Fibroblast of mammary gland (primary cell): ENCODE data around the gene VRK3.
A peak's percentile ranks its signal among the peaks of the same experiment; 100 is the strongest.
"Not testable (repeated sequence)": the region's sequence is repeated elsewhere in the genome, so short reads cannot be mapped to it uniquely, and the experiment has no call there.

Source experiments
- DNase-seq: peaks from one replicate; pipeline ENCODE4 v3.0.0-alpha.2; 2010; ENCODE audit warnings: low read depth
- H3K4me3 ChIP-seq: 2 replicates; pipeline ENCODE4 v1.5.1; 2011; ENCODE audit warnings: low read depth, mild to moderate bottlenecking, low read length, moderate library complexity; ENCODE audit not compliant: control insufficient read depth
- CTCF ChIP-seq: conservative IDR thresholded peaks from 2 replicates; pipeline ENCODE4 v1.5.1; 2011; ENCODE audit warnings: low read depth, low read length, inconsistent platforms; ENCODE audit not compliant: control insufficient read depth, insufficient read depth

VRK3 gene

GRCh38 chr19:50058425-50058824 lies 33.3 kb upstream of the VRK3 start:
- H3K4me3 ChIP-seq: no peak overlapping the region
- TF ChIP-seq CTCF: no peak
- DNase-seq: no peak

DNA sequence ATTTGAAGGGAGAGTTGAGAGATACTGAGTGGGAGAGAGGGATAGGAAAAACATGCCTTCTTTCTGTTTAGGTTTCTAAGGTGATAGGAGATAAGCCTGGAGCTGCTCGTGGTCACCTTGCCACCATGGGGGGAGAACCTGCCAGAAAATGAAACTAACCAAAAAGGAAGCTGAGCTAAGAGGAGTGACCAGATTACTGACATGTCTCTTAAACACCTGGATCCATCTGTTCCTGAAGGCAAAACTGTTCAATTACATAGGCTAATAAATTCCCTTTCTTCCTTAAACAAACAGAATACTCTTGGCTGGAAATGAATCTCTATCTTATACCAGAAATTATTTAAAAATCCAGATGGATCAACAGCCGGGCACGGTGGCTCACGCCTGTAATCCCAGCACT lies 27.9 kb upstream of the VRK3 start:
- H3K4me3 ChIP-seq: no peak overlapping the region
- no peak for TF ChIP-seq CTCF
- no peak for DNase-seq

DNA sequence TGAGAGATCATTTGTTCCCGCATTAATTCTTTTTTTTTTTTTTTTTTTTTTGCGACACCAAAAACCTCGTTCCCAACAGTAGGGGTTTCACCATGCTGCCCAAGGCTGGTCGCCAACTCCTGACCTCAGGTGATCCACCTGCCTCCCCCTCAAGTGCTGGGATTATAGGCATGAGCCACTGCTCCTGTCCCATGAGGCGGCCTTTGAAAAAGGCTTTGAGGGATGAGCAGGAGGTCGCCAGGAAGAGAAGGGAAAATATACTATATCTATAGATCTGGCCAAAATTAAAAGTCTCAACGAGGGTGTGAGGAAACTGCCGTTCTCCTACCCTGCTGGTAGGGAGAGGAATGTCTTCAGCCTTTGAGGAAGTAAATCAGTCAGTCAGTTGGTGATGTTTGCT lies 26.8 kb upstream of the VRK3 start:
- DNase-seq: no peak
- H3K4me3 ChIP-seq: no peak overlapping the region
- no peak for TF ChIP-seq CTCF

GRCh38 chr19:50051228-50051895 lies 26.2 kb upstream of the VRK3 start:
- not testable (repeated sequence) for DNase-seq, H3K4me3 ChIP-seq

DNA sequence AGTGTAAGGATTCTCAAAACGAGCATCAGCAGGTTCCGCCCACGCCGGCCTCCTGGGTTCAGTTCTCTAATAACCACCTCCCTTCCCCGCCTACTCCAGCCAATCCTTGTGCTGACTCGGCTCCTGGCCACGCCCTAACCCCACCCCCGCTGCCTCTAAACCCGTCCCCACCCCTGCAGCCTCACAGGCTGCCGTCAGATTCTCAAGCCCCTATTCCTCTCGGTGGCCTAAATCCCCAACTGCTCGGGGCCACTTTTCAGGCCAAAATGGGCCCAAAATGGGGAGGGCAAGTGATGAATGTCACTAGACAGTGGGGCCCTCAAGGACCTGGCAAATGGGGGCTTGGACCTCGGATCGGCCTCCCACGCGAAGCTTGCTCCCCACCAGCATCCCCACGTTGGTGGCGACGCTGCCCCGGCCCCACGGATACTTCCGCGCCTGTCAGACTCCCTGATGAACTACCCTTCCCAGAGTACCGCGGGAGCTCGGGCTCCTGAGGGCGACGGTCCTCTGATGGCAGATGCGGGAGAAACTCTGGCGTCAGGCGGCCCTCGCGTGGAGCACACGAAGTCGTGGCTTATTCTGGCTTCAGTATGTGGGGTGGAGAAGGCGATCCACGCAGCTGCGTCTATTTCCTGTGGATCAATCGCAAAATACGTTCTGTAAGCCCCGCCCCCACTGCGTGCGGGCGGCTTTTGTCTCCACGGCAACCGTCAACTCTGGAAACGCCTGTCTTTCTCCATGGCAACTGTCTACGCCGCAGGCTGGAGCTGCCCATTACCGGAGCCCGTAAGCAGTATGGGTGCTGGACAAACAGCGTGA lies 25.4 kb upstream of the VRK3 start:
- no peak for TF ChIP-seq CTCF
- H3K4me3 ChIP-seq: no peak overlapping the region
- DNase-seq: no peak

DNA sequence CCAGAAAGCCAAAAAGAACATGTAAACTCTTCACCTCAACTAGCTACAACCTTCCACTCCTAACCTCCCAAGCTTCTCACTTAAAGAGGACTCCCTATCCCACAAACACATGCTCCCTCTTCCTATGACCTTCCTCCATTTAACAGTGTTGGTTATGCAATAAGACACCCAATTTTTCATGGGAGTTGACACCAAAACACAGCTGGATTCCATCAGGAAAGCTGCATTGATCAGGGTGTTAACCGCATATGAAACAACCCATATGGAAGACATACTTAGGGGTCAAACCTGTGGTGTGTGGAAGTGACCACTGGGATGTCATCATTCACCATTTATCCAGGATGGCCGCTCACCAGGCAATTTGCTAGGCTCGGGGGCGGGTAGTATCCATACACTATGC lies 22.5 kb upstream of the VRK3 start:
- DNase-seq: no peak
- TF ChIP-seq CTCF: no peak
- no peak overlapping the region for H3K4me3 ChIP-seq

DNA sequence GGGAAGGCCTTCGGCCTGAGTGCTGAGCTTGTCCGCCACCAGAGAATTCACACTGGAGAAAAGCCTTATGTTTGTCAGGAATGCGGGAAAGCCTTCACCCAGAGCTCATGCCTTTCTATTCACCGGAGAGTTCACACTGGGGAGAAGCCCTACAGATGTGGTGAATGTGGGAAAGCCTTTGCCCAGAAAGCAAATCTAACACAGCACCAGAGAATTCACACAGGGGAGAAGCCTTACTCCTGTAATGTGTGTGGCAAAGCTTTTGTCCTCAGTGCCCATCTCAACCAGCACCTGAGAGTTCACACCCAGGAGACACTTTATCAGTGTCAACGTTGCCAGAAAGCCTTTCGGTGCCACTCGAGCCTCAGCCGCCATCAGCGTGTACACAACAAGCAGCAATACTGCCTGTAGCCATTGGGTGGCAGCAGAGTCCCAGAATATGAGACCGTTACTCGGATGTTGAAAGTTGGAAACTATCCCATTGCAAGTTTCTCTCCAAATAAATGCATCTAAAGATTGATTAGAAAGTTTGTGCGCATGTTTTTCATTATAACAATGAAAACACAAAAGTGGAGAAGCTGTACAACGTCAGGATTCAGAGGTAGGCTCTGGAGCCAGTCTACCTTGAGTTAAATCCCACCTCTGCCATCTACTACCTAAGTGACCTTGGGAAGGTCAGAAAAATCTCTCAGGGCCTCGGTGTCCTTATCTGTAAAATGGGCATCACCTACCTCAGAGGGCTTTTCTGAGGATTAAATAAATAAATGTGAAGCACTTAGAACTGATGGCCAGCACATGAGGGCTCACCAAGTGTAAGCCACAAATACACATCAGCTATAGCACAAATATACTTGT lies 21.7 kb upstream of the VRK3 start:
- H3K4me3 ChIP-seq: no peak overlapping the region
- DNase-seq: no peak
- peak; percentile 36 for TF ChIP-seq CTCF
